GM21576 (cell line): ENCODE data around the gene FN3KRP.
"Not testable (repeated sequence)": the region's sequence is repeated elsewhere in the genome, so short reads cannot be mapped to it uniquely, and the experiment has no call there.

Source experiments
- ATAC-seq: cut with Tn5 transposase; IDR thresholded peaks from one replicate; pipeline ENCODE4 v1.9.1; 2021; ENCODE audit warnings: mild to moderate bottlenecking, moderate library complexity; ENCODE audit not compliant: unreplicated experiment

FN3KRP gene

DNA sequence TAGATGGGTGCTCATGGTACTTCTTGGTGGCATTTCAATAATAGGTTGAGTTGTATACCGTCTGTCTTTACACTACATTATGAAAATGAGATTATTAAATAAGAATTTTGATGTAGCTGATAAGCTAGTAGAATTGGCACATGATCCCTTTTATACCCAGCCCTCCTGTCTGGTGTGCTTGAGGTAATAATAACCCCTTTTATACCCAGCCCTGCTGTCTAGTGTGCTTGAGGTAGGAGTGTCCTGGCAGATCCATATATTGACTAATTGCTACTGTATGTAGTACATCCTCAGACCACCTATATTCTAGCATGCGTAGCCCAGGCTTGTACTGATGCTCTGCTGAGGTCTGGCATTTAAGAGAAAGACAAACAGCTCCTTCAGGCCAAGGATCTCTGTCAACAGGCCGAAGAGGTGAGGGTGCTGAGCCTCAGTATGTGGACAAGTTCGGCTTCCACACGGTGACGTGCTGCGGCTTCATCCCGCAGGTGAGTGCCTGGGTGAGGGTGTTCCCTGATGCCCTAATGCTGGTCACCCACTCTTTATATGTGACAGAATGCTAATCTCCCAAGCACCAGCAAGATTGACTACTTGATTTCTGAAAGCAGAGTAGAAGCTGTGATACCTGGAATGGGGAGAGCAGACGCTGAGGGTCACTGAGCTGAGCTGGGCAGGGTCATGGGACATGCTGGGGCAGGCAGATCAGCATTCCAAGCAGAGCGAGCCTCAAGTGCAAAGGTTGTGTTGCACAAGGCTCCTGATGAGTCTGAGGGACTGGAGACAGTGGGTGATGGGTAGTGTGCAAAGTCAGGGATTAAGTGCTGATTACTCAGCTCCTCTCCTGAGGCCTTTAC is 24.6 kb downstream of the FN3KRP start:
- no peak for ATAC-seq

DNA sequence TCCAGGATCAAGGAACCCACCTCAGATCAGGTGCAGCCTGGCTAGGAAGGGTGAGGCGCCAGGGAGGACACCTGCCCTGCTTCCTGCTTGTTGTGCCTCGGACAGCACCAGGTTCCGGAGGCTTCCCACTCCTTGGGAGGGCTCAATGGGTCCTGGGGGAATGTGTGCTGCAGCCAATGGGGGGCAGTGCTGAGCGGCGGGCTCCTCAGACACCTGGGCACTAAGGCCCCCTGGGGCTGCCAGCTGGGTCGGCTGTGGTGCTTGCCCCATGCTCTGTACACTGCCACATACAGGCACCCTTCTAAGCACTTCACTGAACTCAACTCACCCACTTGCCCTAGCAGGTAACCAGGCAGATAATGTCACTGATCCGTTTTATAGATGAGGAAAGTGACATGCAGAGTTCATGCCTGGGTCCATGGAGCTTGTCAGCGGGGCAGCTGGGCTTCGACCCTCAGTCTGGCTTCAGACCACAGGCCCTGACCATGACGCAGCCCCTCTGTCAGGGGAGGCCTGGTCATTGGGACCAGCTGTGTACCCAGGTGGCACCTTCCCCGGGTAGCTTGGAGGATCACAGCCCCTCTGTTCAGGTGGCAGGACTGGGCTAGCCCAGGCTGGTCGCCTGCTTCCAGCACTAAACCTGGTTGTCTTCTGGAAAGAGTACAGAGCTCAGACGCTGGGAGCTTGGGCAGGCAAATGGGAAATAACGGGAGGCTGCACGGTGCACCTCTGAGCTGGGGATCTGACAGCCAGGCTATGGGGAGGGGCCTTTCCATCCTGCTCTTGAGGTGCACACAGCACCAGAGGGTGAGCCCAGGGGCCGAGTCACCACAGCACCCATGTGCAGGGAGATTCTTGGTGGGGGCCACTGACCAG is 27.1 kb downstream of the FN3KRP start:
- ATAC-seq, result no peak

DNA sequence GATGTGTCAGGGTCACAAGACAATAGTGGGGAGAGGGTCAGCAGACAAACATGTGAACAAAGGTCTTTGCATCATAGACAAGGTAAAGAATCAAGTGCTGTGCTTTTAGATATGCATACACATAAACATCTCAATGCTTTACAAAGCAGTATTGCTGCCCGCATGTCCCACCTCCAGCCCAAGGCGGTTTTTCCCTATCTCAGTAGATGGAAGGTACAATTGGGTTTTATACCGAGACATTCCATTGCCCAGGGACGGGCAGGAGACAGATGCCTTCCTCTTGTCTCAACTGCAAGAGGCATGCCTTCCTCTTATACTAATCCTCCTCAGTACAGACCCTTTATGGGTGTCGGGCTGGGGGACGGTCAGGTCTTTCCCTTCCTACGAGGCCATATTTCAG is 28.2 kb downstream of the FN3KRP start:
- not testable (repeated sequence) for ATAC-seq

DNA sequence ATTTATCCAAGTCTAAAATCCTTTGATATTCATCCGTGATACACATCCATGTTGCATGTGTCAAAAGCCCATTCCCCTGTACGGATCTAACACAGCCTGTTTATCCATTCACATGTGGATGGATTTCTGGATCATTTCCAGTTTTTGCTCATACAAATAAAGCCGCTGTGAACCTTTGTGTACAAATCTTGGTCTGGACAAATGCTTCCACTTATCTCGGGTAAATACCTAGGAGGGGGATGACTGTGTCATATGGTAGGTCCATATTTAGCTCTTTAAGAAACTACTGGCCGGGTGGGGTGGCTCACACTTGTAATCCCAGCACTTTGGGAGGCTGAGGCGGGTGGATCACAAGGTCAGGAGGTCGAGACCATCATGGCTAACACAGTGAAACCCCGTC is 29.0 kb downstream of the FN3KRP start:
- ATAC-seq, result no peak

DNA sequence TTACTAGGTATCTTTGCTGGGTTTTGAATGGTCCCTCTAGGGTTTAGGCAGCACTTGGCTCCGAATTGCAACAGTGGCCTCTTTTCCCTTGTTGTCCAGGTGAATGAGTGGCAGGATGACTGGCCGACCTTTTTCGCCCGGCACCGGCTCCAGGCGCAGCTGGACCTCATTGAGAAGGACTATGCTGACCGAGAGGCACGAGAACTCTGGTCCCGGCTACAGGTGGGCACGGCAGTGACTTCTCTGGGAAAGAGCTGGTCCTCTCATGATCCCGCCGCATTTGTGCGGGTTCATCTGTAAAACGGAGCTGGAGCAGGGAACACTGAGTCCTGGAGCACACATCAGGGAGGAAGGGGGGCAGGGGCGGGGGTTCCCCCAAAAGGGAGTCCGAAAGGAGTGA is 32.2 kb downstream of the FN3KRP start:
- ATAC-seq, result no peak

DNA sequence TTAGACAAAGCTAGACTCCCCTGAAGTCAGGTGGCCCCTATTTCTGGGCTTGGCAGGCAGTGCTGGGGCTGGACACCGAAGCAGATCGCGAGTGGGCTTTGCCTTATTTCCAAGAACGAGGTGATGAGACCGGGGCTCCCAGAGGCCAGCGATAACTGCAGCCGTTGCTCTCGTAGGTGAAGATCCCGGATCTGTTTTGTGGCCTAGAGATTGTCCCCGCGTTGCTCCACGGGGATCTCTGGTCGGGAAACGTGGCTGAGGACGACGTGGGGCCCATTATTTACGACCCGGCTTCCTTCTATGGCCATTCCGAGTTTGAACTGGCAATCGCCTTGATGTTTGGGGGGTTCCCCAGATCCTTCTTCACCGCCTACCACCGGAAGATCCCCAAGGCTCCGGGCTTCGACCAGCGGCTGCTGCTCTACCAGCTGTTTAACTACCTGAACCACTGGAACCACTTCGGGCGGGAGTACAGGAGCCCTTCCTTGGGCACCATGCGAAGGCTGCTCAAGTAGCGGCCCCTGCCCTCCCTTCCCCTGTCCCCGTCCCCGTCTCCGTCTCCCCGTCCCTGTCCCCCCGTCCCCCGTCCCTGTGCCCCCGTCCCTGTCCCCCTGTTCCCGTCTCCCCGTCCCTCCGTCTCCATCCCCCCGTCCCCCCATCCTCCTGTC is 33.9 kb downstream of the FN3KRP start:
- no peak for ATAC-seq

DNA sequence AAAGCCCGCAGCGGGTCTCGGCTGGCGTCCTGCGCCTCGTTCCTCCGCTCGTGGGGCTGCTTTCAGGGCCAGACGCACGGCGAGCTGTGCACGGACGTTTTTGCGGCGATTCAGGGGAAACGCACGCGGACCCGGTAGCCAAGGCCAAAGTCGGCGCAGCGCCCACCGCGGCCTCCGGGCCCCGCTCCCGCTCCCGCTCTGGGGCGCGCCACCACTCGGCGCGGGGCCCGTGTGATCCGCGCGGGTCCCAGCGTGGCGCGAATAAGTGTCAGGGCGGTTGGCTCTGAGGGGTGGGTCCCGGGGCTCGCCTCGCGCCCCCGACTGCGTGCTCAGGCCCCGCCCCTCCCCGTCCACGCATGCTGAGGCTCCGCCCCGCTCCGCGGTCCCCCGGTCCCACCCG is 34.7 kb downstream of the FN3KRP start:
- no peak for ATAC-seq

DNA sequence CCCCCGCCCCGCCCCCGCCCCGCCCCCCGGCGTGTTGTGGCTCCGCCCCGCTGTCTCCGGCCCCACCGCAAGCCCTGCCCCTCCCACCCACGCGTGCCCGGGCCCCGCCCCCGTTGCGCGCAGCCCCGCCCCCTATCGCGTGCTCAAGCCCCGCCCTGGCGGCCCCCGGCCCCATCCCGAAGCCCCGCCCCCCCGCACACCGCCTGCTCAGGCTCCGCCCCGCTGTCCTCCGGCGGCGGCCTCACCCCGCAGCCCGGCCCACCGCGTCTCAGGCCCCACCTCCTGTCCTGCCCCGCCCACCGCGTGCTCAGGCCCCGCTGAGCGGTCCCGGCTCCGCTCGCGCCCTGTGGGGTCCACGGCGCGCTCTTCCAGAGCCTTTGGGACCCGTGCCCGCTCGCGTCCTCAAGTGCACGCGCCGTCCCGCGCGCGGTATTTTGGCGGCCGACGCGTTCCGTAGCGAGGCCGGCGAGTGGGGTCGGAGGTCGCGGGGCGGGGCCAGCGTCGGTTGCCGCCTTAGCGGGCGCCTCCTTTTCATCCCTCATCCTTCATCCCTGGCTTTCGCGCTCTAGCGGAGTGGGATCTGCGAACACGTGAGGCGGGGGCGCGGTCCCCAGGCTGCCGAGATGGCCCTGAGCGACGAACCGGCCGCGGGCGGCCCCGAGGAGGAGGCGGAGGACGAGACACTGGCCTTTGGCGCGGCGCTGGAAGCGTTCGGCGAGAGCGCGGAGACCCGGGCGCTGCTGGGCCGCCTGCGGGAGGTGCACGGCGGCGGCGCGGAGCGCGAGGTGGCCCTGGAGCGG is 35.3 kb downstream of the FN3KRP start, which contains the start of gene TBCD:
Gene TBCD, plus strand, starts transcription at position 495 of the 800 bp plus-strand sequence. Its CDS starts 129 bp downstream, at position 624.
- peak; percentile 68 for ATAC-seq

DNA sequence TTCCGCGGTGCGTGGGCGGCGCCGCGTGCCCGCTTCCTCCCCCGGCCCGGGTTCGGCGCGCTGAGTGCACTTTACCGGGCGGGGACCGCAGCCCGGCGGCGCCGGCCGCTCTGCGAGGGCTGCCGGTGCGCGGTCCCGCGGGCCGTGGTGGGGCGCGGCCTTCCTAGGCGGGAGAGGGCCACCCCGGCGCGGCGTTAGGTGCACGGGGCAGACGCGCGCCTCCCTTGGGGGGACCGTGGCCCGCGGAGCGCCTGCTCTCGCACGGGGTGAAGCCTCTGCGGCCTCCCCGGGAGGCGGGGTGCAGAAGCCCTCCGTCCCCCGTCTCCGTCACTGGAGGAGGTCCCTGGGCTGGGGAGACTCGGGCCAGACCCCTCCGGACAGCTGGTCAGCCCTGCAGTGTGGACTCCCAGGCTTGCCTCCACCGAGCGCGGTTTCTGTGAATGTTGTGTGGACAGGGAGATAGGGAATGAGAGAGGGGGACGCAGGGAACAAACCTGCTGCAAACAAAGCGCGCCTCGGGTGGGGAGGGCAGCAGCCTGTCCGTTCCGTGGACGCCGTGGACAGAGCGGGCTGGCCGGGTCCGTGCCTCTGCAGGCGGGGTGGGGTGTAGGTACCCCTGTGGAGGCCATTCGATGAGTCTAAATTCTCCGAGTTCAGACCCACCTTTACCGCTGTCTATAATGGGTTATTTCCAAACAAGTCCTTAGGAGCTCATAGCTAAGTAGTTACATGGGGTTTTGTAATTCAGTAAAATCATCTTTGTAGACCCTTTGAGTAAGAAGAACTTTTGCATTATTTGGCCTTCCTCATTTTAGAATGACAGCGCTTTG is 36.1 kb downstream of the FN3KRP start:
- ATAC-seq, result peak; percentile 23

DNA sequence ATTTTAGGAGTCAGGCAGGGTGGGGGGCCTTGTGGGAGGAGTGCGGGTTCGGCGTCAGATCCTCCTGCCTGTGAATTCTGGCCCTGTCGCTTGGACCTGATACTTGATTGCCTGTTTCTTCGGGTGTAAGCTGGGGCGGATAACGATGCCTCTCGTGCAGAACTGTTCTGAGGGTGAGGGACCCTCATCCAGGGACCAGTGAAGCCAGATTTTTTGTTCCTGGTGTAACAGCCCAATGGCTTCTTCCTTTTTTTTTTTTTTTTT is 36.6 kb downstream of the FN3KRP start:
- ATAC-seq, result no peak

DNA sequence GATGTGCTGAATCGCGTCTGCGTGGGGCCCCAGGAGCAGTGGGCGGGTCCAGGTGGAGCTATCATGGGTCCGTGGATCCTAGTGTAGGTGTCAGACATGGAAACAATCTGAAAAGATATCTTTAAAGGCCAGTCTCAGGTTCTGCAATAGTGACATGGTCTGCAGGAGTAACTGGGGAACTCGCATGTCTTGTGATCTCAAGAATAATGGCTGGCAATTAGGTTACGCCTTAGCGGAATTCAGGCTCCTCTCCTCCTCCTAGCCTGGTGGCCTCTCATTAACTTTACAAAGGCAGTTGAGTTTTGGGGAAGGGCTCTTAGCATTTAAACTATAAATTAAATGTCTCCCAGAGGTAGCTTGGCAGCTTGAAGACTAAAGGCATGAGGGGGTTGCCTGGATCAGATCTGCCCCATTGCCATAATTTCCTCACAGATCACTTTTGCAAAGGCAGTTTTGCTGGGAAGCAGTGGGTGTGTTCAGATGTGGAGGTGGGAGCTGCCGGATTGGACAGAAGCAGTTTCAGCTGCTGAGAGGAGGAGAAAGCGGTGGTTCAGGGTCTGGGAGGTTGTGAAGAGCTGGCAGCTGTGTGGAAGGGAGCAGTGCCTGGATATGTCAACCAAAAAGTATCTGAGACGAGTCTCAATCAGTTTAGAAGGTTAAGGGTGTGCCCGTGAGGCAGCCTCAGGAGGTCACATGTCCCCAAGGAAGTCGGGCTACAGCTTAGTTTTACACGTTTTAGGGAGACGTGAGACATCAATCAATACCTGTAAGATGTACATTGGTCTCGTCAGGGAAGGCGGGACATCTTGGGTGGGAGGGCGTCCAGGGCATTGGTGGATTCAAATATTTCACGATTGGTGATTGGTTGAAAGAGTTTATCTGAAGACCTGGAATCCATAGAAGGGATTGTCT is 38.0 kb downstream of the FN3KRP start:
- ATAC-seq, result no peak

DNA sequence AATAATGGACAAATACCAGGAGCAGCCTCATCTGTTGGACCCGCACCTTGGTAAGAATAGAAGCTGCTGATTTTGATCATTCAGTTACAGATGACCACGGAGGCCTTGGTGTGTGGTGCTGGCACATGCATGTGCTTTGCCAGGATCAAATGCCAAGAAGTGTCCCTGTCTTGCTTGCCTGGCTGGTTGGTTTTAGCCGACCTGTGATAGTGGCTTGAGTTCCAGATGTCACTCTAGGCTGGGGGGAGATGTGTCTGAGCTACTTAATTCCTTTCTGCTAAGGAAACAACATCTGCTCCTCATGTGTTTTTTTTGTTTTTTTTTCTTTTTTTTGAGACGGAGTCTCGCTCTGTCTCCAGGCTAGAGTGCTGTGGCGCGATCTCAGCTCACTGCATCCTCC is 39.7 kb downstream of the FN3KRP start:
- ATAC-seq, result no peak

DNA sequence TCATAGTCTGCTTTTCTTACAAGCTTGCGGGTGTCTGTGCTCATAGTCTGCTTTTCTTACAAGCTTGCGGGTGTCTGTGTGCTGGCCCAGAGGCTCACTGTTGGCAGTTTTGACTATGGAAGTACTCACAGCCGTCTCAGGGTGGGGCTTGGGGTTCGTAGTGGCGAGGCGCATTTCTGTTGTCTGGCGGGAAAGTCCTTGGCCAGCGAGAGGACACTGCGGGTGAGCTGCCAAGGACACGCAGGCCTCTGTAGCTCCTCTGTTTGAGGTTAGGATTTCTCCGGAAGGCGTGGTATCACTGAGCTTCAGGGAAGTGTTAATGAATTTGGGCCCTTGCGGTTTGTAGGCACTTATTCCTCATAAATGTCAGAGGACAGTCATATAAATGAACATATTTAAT is 48.9 kb downstream of the FN3KRP start:
- ATAC-seq, result no peak

DNA sequence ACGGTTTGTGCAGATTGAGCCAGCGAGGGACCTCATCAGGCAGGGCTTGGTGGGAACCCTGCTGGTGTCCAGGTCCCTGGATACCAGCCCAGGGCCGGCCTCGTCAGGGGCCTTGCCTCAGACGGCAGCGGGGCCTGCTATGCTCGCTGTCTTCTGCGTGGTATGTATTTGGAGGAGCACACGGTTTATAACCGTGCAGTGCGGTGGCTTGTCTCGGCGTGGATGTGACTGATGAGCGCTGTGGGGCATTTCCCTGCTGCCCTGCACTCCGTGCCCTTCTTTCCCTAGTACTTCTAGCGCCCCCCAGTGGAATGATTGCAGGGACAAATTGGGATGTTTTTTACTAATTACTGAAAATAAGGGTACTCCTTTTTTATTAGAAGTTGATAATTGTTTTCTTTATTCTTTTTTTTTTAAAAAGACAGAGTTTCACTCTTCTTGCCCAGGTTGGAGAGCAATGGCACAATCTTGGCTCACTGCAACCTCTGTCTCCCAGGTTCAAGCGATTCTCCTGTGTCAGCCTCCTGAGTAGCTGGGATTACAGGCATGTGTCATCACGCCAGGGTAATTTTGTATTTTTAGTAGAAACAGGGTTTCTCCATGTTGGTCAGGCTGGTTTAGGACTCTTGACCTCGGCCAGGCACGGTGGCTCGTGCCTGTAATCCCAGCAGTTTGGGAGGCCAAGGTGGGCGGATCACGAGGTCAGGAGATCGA is 50.7 kb downstream of the FN3KRP start:
- ATAC-seq, result no peak

DNA sequence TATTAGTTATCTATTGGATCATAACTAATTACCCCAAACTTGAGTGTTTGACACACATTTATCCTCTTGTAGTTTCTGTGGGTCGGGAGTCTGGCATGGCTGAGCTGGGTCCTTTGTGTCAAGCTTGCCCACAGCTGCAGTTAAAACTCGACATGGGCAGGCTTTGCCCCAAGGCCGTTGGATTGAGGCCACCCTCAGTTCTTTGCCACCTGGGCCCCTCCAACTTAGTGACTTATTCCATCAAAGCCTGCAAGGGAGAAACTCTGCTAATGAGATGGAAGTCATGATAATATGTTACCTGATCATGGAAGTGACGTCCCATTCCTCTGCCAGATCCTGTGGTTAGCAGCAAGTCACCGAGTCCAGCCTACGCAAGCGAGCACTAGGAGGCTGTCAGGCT is 52.5 kb downstream of the FN3KRP start:
- ATAC-seq, result no peak

DNA sequence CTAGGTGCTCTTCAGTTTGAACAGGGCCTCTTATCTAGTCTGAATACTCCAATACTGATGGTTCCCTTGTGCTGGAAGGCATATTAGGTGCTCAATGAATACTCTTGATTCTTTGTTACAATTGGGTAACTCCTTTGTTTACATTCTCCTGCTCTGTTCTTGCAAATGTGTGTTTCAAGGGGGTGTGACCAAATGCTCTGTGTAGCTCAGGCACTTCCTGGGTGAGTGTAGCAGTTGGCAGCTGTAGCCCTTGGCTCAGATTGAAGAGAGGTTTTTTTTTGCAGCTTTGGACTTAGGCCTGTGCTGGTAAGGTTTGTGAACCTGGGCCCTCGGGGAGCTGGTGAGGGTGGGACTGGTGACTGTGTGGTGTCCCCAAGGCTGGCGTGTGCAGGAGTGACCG is 55.5 kb downstream of the FN3KRP start:
- ATAC-seq, result no peak

DNA sequence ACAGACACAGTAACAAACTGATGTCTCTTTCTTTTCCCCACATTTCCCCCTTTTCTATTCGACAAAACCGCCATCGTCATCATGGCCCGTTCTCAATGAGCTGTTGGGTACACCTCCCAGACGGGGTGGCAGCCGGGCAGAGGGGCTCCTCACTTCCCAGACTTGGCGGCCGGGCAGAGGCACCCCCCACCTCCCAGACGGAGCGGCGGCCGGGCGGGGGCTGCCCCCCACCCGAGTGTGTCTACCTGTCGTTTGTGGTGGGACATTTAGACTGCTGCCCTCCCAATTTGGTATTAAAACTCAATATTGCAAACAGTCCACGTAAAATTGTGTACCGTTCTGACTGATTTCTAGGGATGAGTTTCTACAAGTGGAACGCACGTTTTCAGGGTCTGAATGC is 58.0 kb downstream of the FN3KRP start:
- not testable (repeated sequence) for ATAC-seq
